Measurements from ENCODE around the gene NFAT5.
"Not testable (repeated sequence)": the region's sequence is repeated elsewhere in the genome, so short reads cannot be mapped to it uniquely, and the experiment has no call there.

Gene NFAT5

GRCh38 chr16:69643997-69644396, 78.2 kb downstream of the NFAT5 start:
- not testable (repeated sequence) for DNase-seq

GRCh38 chr16:69644790-69645189, 79.0 kb downstream of the NFAT5 start:
- no peak for DNase-seq

GRCh38 chr16:69647020-69647419, 81.3 kb downstream of the NFAT5 start:
- no peak for DNase-seq

- DNase-seq = no peak
These were observed 85.5 kb downstream of the NFAT5 start for GRCh38 chr16:69651217-69651616.

- no peak for DNase-seq
These were observed 88.6 kb downstream of the NFAT5 start for GRCh38 chr16:69654280-69654931.

- DNase-seq = no peak
These were observed 94.4 kb downstream of the NFAT5 start for GRCh38 chr16:69660166-69660565.

GRCh38 chr16:69662901-69663300, 97.1 kb downstream of the NFAT5 start:
- DNase-seq = no peak

GRCh38 chr16:69663846-69664245, 98.1 kb downstream of the NFAT5 start:
- DNase-seq = no peak

- no peak for DNase-seq
These were observed 103.8 kb downstream of the NFAT5 start for GRCh38 chr16:69669577-69669976.

- DNase-seq = no peak
These were observed 106.7 kb downstream of the NFAT5 start for GRCh38 chr16:69672315-69672997.

GRCh38 chr16:69672998-69673713, 107.4 kb downstream of the NFAT5 start:
- DNase-seq = no peak

GRCh38 chr16:69680358-69680757, 114.6 kb downstream of the NFAT5 start:
- no peak for DNase-seq

GRCh38 chr16:69688589-69688988, 122.8 kb downstream of the NFAT5 start:
- DNase-seq = no peak

GRCh38 chr16:69691980-69692911, 126.5 kb downstream of the NFAT5 start:
- no peak for DNase-seq

GRCh38 chr16:69693916-69694315, 128.2 kb downstream of the NFAT5 start:
- no peak for DNase-seq

GRCh38 chr16:69698404-69698803, 132.6 kb downstream of the NFAT5 start:
- DNase-seq = no peak

GRCh38 chr16:69699915-69700314, 134.1 kb downstream of the NFAT5 start:
- no peak for DNase-seq

GRCh38 chr16:69701452-69701851, 135.7 kb downstream of the NFAT5 start:
- no peak for DNase-seq

- DNase-seq = no peak
These were observed 136.1 kb downstream of the NFAT5 start for GRCh38 chr16:69701866-69702265.

- no peak for DNase-seq
These were observed 137.9 kb downstream of the NFAT5 start for GRCh38 chr16:69703638-69704037.

- no peak for DNase-seq
These were observed 140.6 kb downstream of the NFAT5 start for GRCh38 chr16:69706256-69706974.

GRCh38 chr16:69706975-69707340, 141.2 kb downstream of the NFAT5 start:
- DNase-seq = no peak

Measured in CD4-positive, alpha-beta T cell treated with Interleukin-4 for 4 hours (primary cell).